DMS114 treated with DMSO at 0.1 percent for 48 hours (cell line): ENCODE measurements around the gene CCSER1.
"Not testable (repeated sequence)": the region's sequence is repeated elsewhere in the genome, so short reads cannot be mapped to it uniquely, and the experiment has no call there.

Experiments used
- DNase-seq: peaks from one replicate; lab custom pipeline; 2025; ENCODE audit not compliant: unreplicated experiment; lab: John Stamatoyannopoulos, UW

The CCSER1 gene

GRCh38 chr4:90425893-90426292 is 298.7 kb downstream of the CCSER1 start:
- no peak for DNase-seq

GRCh38 chr4:90438522-90438921 is 311.3 kb downstream of the CCSER1 start:
- no peak for DNase-seq

- DNase-seq: no peak
These were observed 314.6 kb downstream of the CCSER1 start for GRCh38 chr4:90441770-90442169.

- no peak for DNase-seq
These were observed 315.4 kb downstream of the CCSER1 start for GRCh38 chr4:90442619-90443018.

- no peak for DNase-seq
These were observed 316.0 kb downstream of the CCSER1 start for GRCh38 chr4:90443231-90443630.

- DNase-seq: no peak
These were observed 317.7 kb downstream of the CCSER1 start for GRCh38 chr4:90444904-90445303.

GRCh38 chr4:90445380-90445779 is 318.2 kb downstream of the CCSER1 start:
- no peak for DNase-seq

- no peak for DNase-seq
These were observed 322.4 kb downstream of the CCSER1 start for GRCh38 chr4:90449626-90450025.

GRCh38 chr4:90456891-90457290 is 329.7 kb downstream of the CCSER1 start:
- no peak for DNase-seq

GRCh38 chr4:90457817-90458216 is 330.6 kb downstream of the CCSER1 start:
- DNase-seq: no peak

- DNase-seq: no peak
These were observed 331.4 kb downstream of the CCSER1 start for GRCh38 chr4:90458576-90458975.

GRCh38 chr4:90474484-90474883 is 347.3 kb downstream of the CCSER1 start:
- DNase-seq: no peak

GRCh38 chr4:90476019-90476418 is 348.8 kb downstream of the CCSER1 start:
- no peak for DNase-seq

- no peak for DNase-seq
These were observed 349.4 kb downstream of the CCSER1 start for GRCh38 chr4:90476586-90476985.

GRCh38 chr4:90484894-90485293 is 357.7 kb downstream of the CCSER1 start:
- DNase-seq: not testable (repeated sequence)

- no peak for DNase-seq
These were observed 359.2 kb downstream of the CCSER1 start for GRCh38 chr4:90486346-90486745.

- DNase-seq: no peak
These were observed 368.0 kb downstream of the CCSER1 start for GRCh38 chr4:90495211-90495610.

GRCh38 chr4:90495936-90496335 is 368.7 kb downstream of the CCSER1 start:
- DNase-seq: no peak

- DNase-seq: no peak
These were observed 371.0 kb downstream of the CCSER1 start for GRCh38 chr4:90498175-90498574.

- DNase-seq: no peak
These were observed 376.5 kb downstream of the CCSER1 start for GRCh38 chr4:90503677-90504076.

- DNase-seq: no peak
These were observed 388.0 kb downstream of the CCSER1 start for GRCh38 chr4:90515191-90515590.

GRCh38 chr4:90528551-90528950 is 401.4 kb downstream of the CCSER1 start:
- DNase-seq: no peak

GRCh38 chr4:90536408-90536807 is 409.2 kb downstream of the CCSER1 start:
- no peak for DNase-seq

- no peak for DNase-seq
These were observed 410.3 kb downstream of the CCSER1 start for GRCh38 chr4:90537491-90537890.
